B cell (primary cell): Measurements from ENCODE around the gene CYP26B1. TPM values are rescaled to one million over a fixed set of nuclear protein-coding genes. Genes with fewer than 3 reads are reported as not detected.

Experiments used
- ATAC-seq: fragments of 200-7000 bp; cut with Tn5 transposase; one replicate; pipeline ENCODE4 v1.10.0; 2021; ENCODE audit warnings: low read depth, mild to moderate bottlenecking, moderate number of reproducible peaks, moderate library complexity
- CTCF ChIA-PET: fragments of 350-600 bp; sonication (Branson Sonifier 250); formaldehyde crosslinking; loops from one replicate; lab custom pipeline; 2021; ENCODE audit warnings: antibody characterized with exemption, inconsistent platforms; lab: Charles Lee
- POLR2A ChIA-PET: fragments of 350-600 bp; sonication (Branson Sonifier 250); formaldehyde crosslinking; loops from one replicate; lab custom pipeline; 2021; ENCODE audit warnings: antibody characterized with exemption; lab: Charles Lee
- DNase-seq: peaks from one replicate; pipeline ENCODE4 v3.0.0; 2013
- H2AFZ ChIP-seq: 2 replicates; pipeline ENCODE4 v1.6.1; 2012; ENCODE audit warnings: mild to moderate bottlenecking, low read depth, low read length; ENCODE audit not compliant: insufficient read depth, poor library complexity, severe bottlenecking
- H3K27ac ChIP-seq, 2 donors: 1 replicate in 1 of 2; 2 replicates in 1 of 2; pipeline ENCODE4 v1.5.1; 2012 to 2013; ENCODE audit warnings: low read length in 2 of 2, mild to moderate bottlenecking in 2 of 2, moderate library complexity in 1 of 2
- H3K27me3 ChIP-seq, 4 experiments: fragments of 200-600 bp in 1 of 4; sonication (generic) in 1 of 4; replicated peaks in 1 of 4; 1 replicate in 2 of 4; 2 replicates in 2 of 4; pipeline versions ENCODE4 v1.6.1 to v1.7.0; 2013 to 2016; ENCODE audit warnings: low read length in 3 of 4, mild to moderate bottlenecking in 2 of 4, mixed read lengths in 1 of 4, moderate library complexity in 1 of 4; ENCODE audit not compliant: insufficient read depth in 4 of 4, control insufficient read depth in 3 of 4; ENCODE audit errors: control extremely low read depth in 1 of 4
- H3K36me3 ChIP-seq, 2 experiments: replicated peaks in 1 of 2; 1 replicate in 1 of 2; 2 replicates in 1 of 2; pipeline versions ENCODE4 v1.6.1 to v1.7.1; 2013; ENCODE audit warnings: low read length in 1 of 2; ENCODE audit not compliant: insufficient read depth in 2 of 2, control insufficient read depth in 1 of 2; ENCODE audit errors: control extremely low read depth in 1 of 2, extremely low read depth in 1 of 2
- H3K4me1 ChIP-seq, 2 donors: fragments of 200-600 bp in 1 of 2; sonication (generic) in 1 of 2; 1 replicate in 1 of 2; 2 replicates in 1 of 2; pipeline versions ENCODE4 v1.5.1 to v1.6.1; 2013 to 2017; ENCODE audit warnings: low read length in 2 of 2; ENCODE audit not compliant: control insufficient read depth in 2 of 2, insufficient read depth in 2 of 2
- H3K4me2 ChIP-seq: replicated peaks from 2 replicates; pipeline ENCODE3; 2012; ENCODE audit warnings: mild to moderate bottlenecking, low read depth, low read length; ENCODE audit not compliant: poor library complexity, severe bottlenecking
- H3K4me3 ChIP-seq, 5 experiments: fragments of 200-600 bp in 1 of 5; sonication (generic) in 1 of 5; 1 replicate in 3 of 5; 2 replicates in 2 of 5; pipeline versions ENCODE4 v1.5.1 to v1.7.0; 2011 to 2016; ENCODE audit warnings: low read length in 4 of 5, mild to moderate bottlenecking in 4 of 5, low read depth in 2 of 5, control low read depth in 1 of 5, moderate library complexity in 1 of 5; ENCODE audit not compliant: insufficient read depth in 1 of 5; ENCODE audit errors: control extremely low read depth in 1 of 5, extremely low read depth in 1 of 5
- H3K79me2 ChIP-seq: fragments of 200-600 bp; sonication (generic); one replicate; pipeline ENCODE4 v1.6.0; 2016; ENCODE audit warnings: low read length; ENCODE audit not compliant: control insufficient read depth, insufficient read depth
- H3K9ac ChIP-seq: fragments of 200-600 bp; sonication (generic); 2 replicates; pipeline ENCODE4 v1.6.1; 2017; ENCODE audit warnings: mild to moderate bottlenecking, low read length, moderate library complexity
- H3K9me3 ChIP-seq, 3 donors: one replicate each; pipeline versions ENCODE4 v1.6.1 to v1.7.1; 2013; ENCODE audit warnings: low read length in 2 of 3; ENCODE audit not compliant: control insufficient read depth in 2 of 3, insufficient read depth in 1 of 3; ENCODE audit errors: control extremely low read depth in 1 of 3
- H4K20me1 ChIP-seq: 2 replicates; pipeline ENCODE4 v1.6.0; 2012; ENCODE audit warnings: mild to moderate bottlenecking, low read length; ENCODE audit not compliant: insufficient read depth, control insufficient read depth, poor library complexity, severe bottlenecking
- H3K27ac Mint-ChIP-seq: one replicate; pipeline ENCODE4 v1.8.0; 2021; ENCODE audit warnings: mixed read lengths
- H3K27me3 Mint-ChIP-seq: one replicate; pipeline ENCODE4 v1.8.0; 2021; ENCODE audit warnings: mixed read lengths
- H3K4me1 Mint-ChIP-seq: one replicate; pipeline ENCODE4 v1.8.0; 2021; ENCODE audit warnings: mixed read lengths
- H3K4me3 Mint-ChIP-seq: one replicate; pipeline ENCODE4 v1.8.0; 2021; ENCODE audit warnings: mixed read lengths
- H3K9me3 Mint-ChIP-seq: one replicate; pipeline ENCODE4 v1.8.0; 2022; ENCODE audit warnings: mixed read lengths; ENCODE audit not compliant: insufficient read depth
- CTCF ChIP-seq: fragments of 200-600 bp; IDR thresholded peaks from one replicate; pipeline ENCODE4 v1.8.0; 2022; ENCODE audit warnings: antibody characterized with exemption, mild to moderate bottlenecking
- EZH2 ChIP-seq: IDR thresholded peaks from 2 replicates; pipeline ENCODE4 v1.6.1; 2012; ENCODE audit warnings: borderline replicate concordance, low read depth, mild to moderate bottlenecking, moderate library complexity, low read length; ENCODE audit not compliant: insufficient read depth, poor library complexity, severe bottlenecking
- WGBS: methylation state at CpG from one replicate; pipeline ENCODE4 v1.1.5; 2013; ENCODE audit warnings: missing lambda C conversion rate; ENCODE audit not compliant: insufficient coverage; 5-methylcytosine and 5-hydroxymethylcytosine counted together
- intact Hi-C: fragments of 100-400 bp; cut with micrococcal nuclease; formaldehyde crosslinking; loops from one replicate; pipeline ENCODE4 v1.10.0; 2022
- polyA plus RNA-seq: library from polyadenylated mRNA; depleted of rRNA; stranded (reverse); fragments of >200 nt; gene quantifications from 2 replicates; pipeline ENCODE4 v1.2.3, GENCODE V29; 2012
- total RNA-seq, 2 donors: library from RNA; stranded (reverse); fragments of 120-200 nt in 1 of 2; gene quantifications; 1 replicate in 1 of 2; 2 replicates in 1 of 2; pipeline versions ENCODE4 v1.2.3 to v1.2.4, GENCODE V29; 2013 to 2022

The CYP26B1 gene
- total and polyA plus RNA-seq, 2 donors (not counting 1 experiment from before 2014, with no cell fraction given): not detected

GRCh38 chr2:72139874-72140620, 7.6 kb downstream of the CYP26B1 start:
- H3K27ac Mint-ChIP-seq: no peak overlapping the region
- intact Hi-C loops: no loop called here
- no peak for DNase-seq

DNA sequence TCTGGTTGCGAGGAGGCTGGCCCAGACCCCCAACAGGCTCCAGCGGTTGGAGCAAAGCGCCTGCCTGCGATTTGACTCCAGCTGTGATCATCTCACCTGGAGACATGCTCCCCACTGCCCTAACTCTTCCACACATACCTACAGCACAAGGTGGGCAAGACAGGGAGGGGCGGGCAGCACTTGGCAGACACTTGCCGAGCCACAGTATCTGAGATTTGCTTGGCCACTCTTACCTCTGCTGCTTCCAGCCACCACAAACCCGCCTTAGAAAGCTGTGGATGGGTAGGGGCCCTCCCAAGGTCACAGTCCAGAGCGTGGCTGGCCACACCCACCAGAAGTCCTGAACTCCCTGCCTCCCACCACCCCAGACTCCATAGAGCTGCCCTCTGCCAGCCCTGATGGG, 8.2 kb downstream of the CYP26B1 start:
- no peak overlapping the region for H3K4me2 ChIP-seq
- WGBS: 94% methylated on average over 5 of the region's 8 CpGs
- H3K9me3 ChIP-seq: peaks cover 0 to 10% (median 0%) of the 10 kb centered on the region in 3 donors
- Mint-ChIP-seq H3K27ac (no peak overlapping the region), H3K4me3 (no peak overlapping the region), H3K9me3 (no peaks in the 10 kb centered on the region), H3K27me3 (peaks cover 17% of the 10 kb centered on the region), H3K4me1 (peaks cover 7% of the 10 kb centered on the region)
- TF ChIP-seq CTCF (no peak), EZH2 (no peak)
- ChIA-PET CTCF (interaction anchor here (1.0 kb wide), 1 partner anchor 11 kb away, joined by 4 read pairs; no protein-coding TSS in a partner anchor), POLR2A (no interaction called here)
- H3K27ac ChIP-seq: no peak overlapping the region
- DNase-seq: no peak
- no peak overlapping the region for H3K9ac ChIP-seq
- H3K36me3 ChIP-seq: no peaks in the 10 kb centered on the region
- peaks cover 0 to 21% (median 6%) of the 10 kb centered on the region in 4 experiments for H3K27me3 ChIP-seq
- ATAC-seq: no peak
- H3K79me2 ChIP-seq: no peaks in the 10 kb centered on the region
- no peak overlapping the region for H2AFZ ChIP-seq
- peaks cover under 1 to 9% of the 10 kb centered on the region in 2 donors for H3K4me1 ChIP-seq
- no peak overlapping the region for H3K4me3 ChIP-seq
- H4K20me1 ChIP-seq: no peaks in the 10 kb centered on the region
- intact Hi-C loops: no loop called here

More at GRCh38 chr2:72139874-72140620, 7.6 kb downstream of the CYP26B1 start:
- 92% methylated on average over 13 of the region's 14 CpGs for WGBS
- Histone ChIP-seq H4K20me1 (no peaks in the 10 kb centered on the region), H2AFZ (no peak overlapping the region), H3K4me3 (no peak overlapping the region), H3K4me1 (peaks cover 6 to 14% of the 10 kb centered on the region in 2 donors), H3K79me2 (no peaks in the 10 kb centered on the region), H3K27ac (no peak overlapping the region), H3K9me3 (peaks cover 0 to 14% (median 0%) of the 10 kb centered on the region in 3 donors), H3K9ac (no peak overlapping the region), H3K27me3 (peaks cover 0 to 27% (median 7%) of the 10 kb centered on the region in 4 experiments), H3K4me2 (no peak overlapping the region), H3K36me3 (no peaks in the 10 kb centered on the region)
- Mint-ChIP-seq H3K9me3 (no peaks in the 10 kb centered on the region), H3K4me1 (peaks cover 8% of the 10 kb centered on the region), H3K27me3 (peaks cover 17% of the 10 kb centered on the region), H3K4me3 (no peak overlapping the region)
- ChIA-PET CTCF (interaction anchor here (1.0 kb wide), 1 partner anchor 11 kb away, joined by 4 read pairs; no protein-coding TSS in a partner anchor), POLR2A (no interaction called here)
- TF ChIP-seq EZH2: no peak
- ATAC-seq: no peak
